ENCODE data around the gene TRIP11. TPM values are rescaled to one million over a fixed set of nuclear protein-coding genes. Genes with fewer than 3 reads are reported as not detected.

The TRIP11 gene
- total RNA-seq, 1 donor from 2014 or later, result 49.7 TPM

- H3K9me3 ChIP-seq (replicated peaks), result peaks cover 7% of the 10 kb centered on the region
- H3K4me1 ChIP-seq, result peaks cover 16% of the 10 kb centered on the region
- H3K27me3 ChIP-seq (ENCODE audit: low read depth), result peaks cover 46% of the 10 kb centered on the region
- H3K4me3 ChIP-seq, result peak overlapping the region; percentile 71
- TF ChIP-seq CTCF (IDR thresholded peaks at IDR 0.05; ENCODE audit: borderline replicate concordance), result no peak
- no peak overlapping the region for H3K27ac ChIP-seq (replicated peaks)
- no peak for DNase-seq
- peaks cover 8% of the 10 kb centered on the region for H3K36me3 ChIP-seq
- intact Hi-C loops (cut with micrococcal nuclease), result no loop called here
Measured at GRCh38 chr14:91942946-91943345, 96.9 kb downstream of the TRIP11 start.

- no peak for DNase-seq
- peaks cover 7% of the 10 kb centered on the region for H3K9me3 ChIP-seq (replicated peaks)
- intact Hi-C loops (cut with micrococcal nuclease), result no loop called here
- no peak for TF ChIP-seq CTCF (IDR thresholded peaks at IDR 0.05; ENCODE audit: borderline replicate concordance)
- peaks cover 38% of the 10 kb centered on the region for H3K27me3 ChIP-seq (ENCODE audit: low read depth)
- H3K27ac ChIP-seq (replicated peaks), result no peak overlapping the region
- H3K36me3 ChIP-seq, result peaks cover 9% of the 10 kb centered on the region
- peaks cover 11% of the 10 kb centered on the region for H3K4me1 ChIP-seq
- peak overlapping the region; percentile 71 for H3K4me3 ChIP-seq
Measured at GRCh38 chr14:91942128-91942527, 97.7 kb downstream of the TRIP11 start.

- intact Hi-C loops (cut with micrococcal nuclease), result no loop called here
- no peak for TF ChIP-seq CTCF (IDR thresholded peaks at IDR 0.05; ENCODE audit: borderline replicate concordance)
- H3K4me1 ChIP-seq, result peaks cover 6% of the 10 kb centered on the region
- H3K4me3 ChIP-seq, result no peak overlapping the region
- no peak overlapping the region for H3K27ac ChIP-seq (replicated peaks)
- H3K9me3 ChIP-seq (replicated peaks), result peaks cover 7% of the 10 kb centered on the region
- H3K36me3 ChIP-seq, result peaks cover 13% of the 10 kb centered on the region
- H3K27me3 ChIP-seq (ENCODE audit: low read depth), result peaks cover 22% of the 10 kb centered on the region
- DNase-seq, result no peak
Measured at GRCh38 chr14:91940209-91940608, 99.7 kb downstream of the TRIP11 start.

GRCh38 chr14:91935586-91935985, 104.3 kb downstream of the TRIP11 start:
- H3K27ac ChIP-seq (replicated peaks), result peak overlapping the region; percentile 55
- peaks cover 13% of the 10 kb centered on the region for H3K36me3 ChIP-seq
- no peak for TF ChIP-seq CTCF (IDR thresholded peaks at IDR 0.05; ENCODE audit: borderline replicate concordance)
- no peak for DNase-seq
- H3K27me3 ChIP-seq (ENCODE audit: low read depth), result peaks cover 26% of the 10 kb centered on the region
- peaks cover 7% of the 10 kb centered on the region for H3K9me3 ChIP-seq (replicated peaks)
- intact Hi-C loops (cut with micrococcal nuclease), result no loop called here
- H3K4me1 ChIP-seq, result peaks cover 16% of the 10 kb centered on the region
- no peak overlapping the region for H3K4me3 ChIP-seq

- DNase-seq, result no peak
- Histone ChIP-seq H3K27ac (replicated peaks) (peak overlapping the region; percentile 55), H3K36me3 (peaks cover 6% of the 10 kb centered on the region), H3K9me3 (replicated peaks) (peaks cover under 1% of the 10 kb centered on the region), H3K4me1 (peaks cover 24% of the 10 kb centered on the region), H3K27me3 (ENCODE audit: low read depth) (peaks cover 26% of the 10 kb centered on the region), H3K4me3 (no peak overlapping the region)
- intact Hi-C loops (cut with micrococcal nuclease), result no loop called here
- TF ChIP-seq CTCF (IDR thresholded peaks at IDR 0.05; ENCODE audit: borderline replicate concordance), result no peak
Measured at GRCh38 chr14:91934554-91935285, 105.1 kb downstream of the TRIP11 start.
